Suprapubic skin (tissue), 3 donors: ENCODE results near the gene UBE2A.

Experiments used
- CTCF ChIP-seq, 2 donors: fragments of 200-600 bp in 1 of 2; fragments of 450-650 bp in 1 of 2; sonication (generic) in 1 of 2; IDR thresholded peaks; one replicate each; pipeline ENCODE4 v1.5.1; 2016 to 2019; ENCODE audit warnings: antibody characterized with exemption in 2 of 2, mild to moderate bottlenecking in 1 of 2, moderate library complexity in 1 of 2
- POLR2A ChIP-seq, 2 donors: fragments of 450-650 bp; IDR thresholded peaks; one replicate each; pipeline ENCODE4 v1.6.1; 2017; ENCODE audit warnings: antibody characterized with exemption in 2 of 2, mild to moderate bottlenecking in 2 of 2, moderate library complexity in 2 of 2

DNA sequence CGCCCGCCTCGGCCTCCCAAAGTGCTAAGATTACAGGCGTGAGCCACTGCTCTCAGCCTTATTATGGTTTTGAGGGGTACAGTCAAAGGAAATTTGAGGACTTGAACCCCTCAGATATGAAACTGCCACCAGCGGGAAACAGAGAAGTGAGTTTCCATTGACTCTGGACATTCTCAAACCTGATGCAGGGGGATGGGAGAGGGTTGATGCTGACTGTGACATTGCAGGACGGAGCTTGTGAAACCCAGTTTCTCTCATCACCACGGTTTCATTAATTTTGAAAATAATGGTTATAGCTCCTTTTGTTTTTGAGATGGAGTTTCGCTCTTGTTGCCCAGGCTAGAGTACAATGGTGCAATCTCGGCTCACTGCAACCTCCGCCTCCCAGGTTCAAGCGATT is 50.1 kb downstream of the UBE2A start:
- TF ChIP-seq POLR2A (IDR thresholded peaks at IDR 0.05) (no peak), CTCF (IDR thresholded peaks at IDR 0.05) (no peak)
